PC-3 (cell line): ENCODE data around the gene MYH10. TPM values are rescaled to one million over a fixed set of nuclear protein-coding genes. Genes with fewer than 3 reads are reported as not detected.

Experiments
- ATAC-seq: fragments of 200-7000 bp; cut with Tn5 transposase; 2 replicates; pipeline ENCODE4 v1.9.1; 2020; ENCODE audit warnings: mild to moderate bottlenecking, moderate library complexity
- BruUV-seq: library from RNA; stranded (reverse); fragments of 400-500 nt; replicated peaks from 2 replicates; lab custom pipeline; 2021; lab: Mats Ljungman, UMichigan
- CTCF ChIA-PET: fragments of 300-600 bp; sonication (Branson Sonifier 250); formaldehyde crosslinking; loops from one replicate; lab custom pipeline; 2022; ENCODE audit warnings: antibody characterized with exemption; lab: Charles Lee
- POLR2A ChIA-PET: fragments of 300-600 bp; sonication (Branson Sonifier 250); formaldehyde crosslinking; loops from one replicate; lab custom pipeline; 2022; ENCODE audit warnings: antibody characterized with exemption; ENCODE audit not compliant: unreplicated experiment; lab: Charles Lee
- DNase-seq: peaks from one replicate; pipeline ENCODE4 v3.0.0-alpha.2; 2015
- H2AFZ ChIP-seq: fragments of 300-600 bp; sonication (generic); 2 replicates; pipeline ENCODE4 v1.6.0; 2016; ENCODE audit warnings: antibody characterized with exemption, low read length
- H3F3A ChIP-seq: fragments of 300-600 bp; sonication (generic); one replicate; pipeline ENCODE4 v1.6.0; 2017; ENCODE audit warnings: antibody characterized with exemption, low read length, control low read depth, mild to moderate bottlenecking; ENCODE audit not compliant: unreplicated experiment
- H3K27ac ChIP-seq: fragments of 300-600 bp; sonication (generic); 2 replicates; pipeline ENCODE4 v1.5.1; 2016; ENCODE audit warnings: mild to moderate bottlenecking, low read length
- H3K27me3 ChIP-seq: fragments of 300-600 bp; sonication (generic); 2 replicates; pipeline ENCODE4 v1.6.1; 2016; ENCODE audit warnings: low read length, mixed read lengths
- H3K36me3 ChIP-seq: fragments of 300-600 bp; sonication (generic); 2 replicates; pipeline ENCODE4 v1.6.1; 2016; ENCODE audit warnings: low read depth, mixed run types, low read length, mixed read lengths
- H3K4me1 ChIP-seq: fragments of 300-600 bp; sonication (generic); 2 replicates; pipeline ENCODE4 v1.5.1; 2016; ENCODE audit warnings: low read length; ENCODE audit not compliant: insufficient read depth
- H3K4me2 ChIP-seq: fragments of 300-600 bp; sonication (generic); 2 replicates; pipeline ENCODE4 v1.6.0; 2016; ENCODE audit warnings: low read length
- H3K4me3 ChIP-seq: fragments of 300-600 bp; sonication (generic); 2 replicates; pipeline ENCODE4 v1.5.1; 2016; ENCODE audit warnings: mild to moderate bottlenecking, low read length, mixed read lengths
- H3K79me2 ChIP-seq: fragments of 300-600 bp; sonication (generic); 2 replicates; pipeline ENCODE4 v1.6.1; 2017; ENCODE audit warnings: low read length, mixed read lengths
- H3K9ac ChIP-seq: fragments of 300-600 bp; sonication (generic); 2 replicates; pipeline ENCODE4 v1.6.0; 2016; ENCODE audit warnings: mild to moderate bottlenecking, low read length
- H3K9me2 ChIP-seq: fragments of 300-600 bp; sonication (generic); replicated peaks from 2 replicates; pipeline ENCODE4 v1.6.1; 2016; ENCODE audit warnings: mixed run types, low read length, mixed read lengths
- H3K9me3 ChIP-seq: fragments of 300-600 bp; sonication (generic); 2 replicates; pipeline ENCODE4 v1.6.1; 2016; ENCODE audit warnings: low read length, mixed read lengths
- H4K20me1 ChIP-seq: fragments of 300-600 bp; sonication (generic); 2 replicates; pipeline ENCODE4 v1.6.1; 2016; ENCODE audit warnings: low read length, mixed read lengths
- CTCF ChIP-seq: fragments of 300-600 bp; sonication (generic); conservative IDR thresholded peaks from 2 replicates; pipeline ENCODE4 v1.5.1; 2017; ENCODE audit warnings: antibody characterized with exemption, low read depth, mild to moderate bottlenecking, low read length
- EZH2 ChIP-seq: fragments of 300-600 bp; sonication (generic); IDR thresholded peaks from one replicate; pipeline ENCODE4 v1.6.1; 2017; ENCODE audit warnings: antibody characterized with exemption, mild to moderate bottlenecking, low read length; ENCODE audit not compliant: unreplicated experiment
- EZH2phosphoT487 ChIP-seq: fragments of 300-600 bp; sonication (generic); IDR thresholded peaks from 2 replicates; pipeline ENCODE4 v1.6.1; 2018; ENCODE audit warnings: mild to moderate bottlenecking, antibody characterized with exemption, low read length, borderline replicate concordance
- intact Hi-C: fragments of 100-400 bp; cut with micrococcal nuclease; formaldehyde crosslinking; loops from 2 replicates; pipeline ENCODE4 v1.9.0; 2023
- total RNA-seq: library from RNA; depleted of rRNA; stranded (reverse); fragments of >200 nt; gene quantifications from 2 replicates; pipeline ENCODE4 v1.2.3, GENCODE V29; 2014

Gene MYH10
- total RNA-seq, 1 experiment from 2014 or later = 44.6 TPM

- POLR2A ChIA-PET = no interaction called here
- H3K4me3 ChIP-seq = no peak overlapping the region
- BruUV-seq = no TSS peak
- CTCF ChIA-PET = no interaction called here
- H3F3A ChIP-seq = no peaks in the 10 kb centered on the region
- peaks cover 8% of the 10 kb centered on the region; the same call in 1 of the 2 replicates for H3K36me3 ChIP-seq
- H3K9me3 ChIP-seq = no peaks in the 10 kb centered on the region
- H3K9me2 ChIP-seq = no peaks in the 10 kb centered on the region
- TF ChIP-seq EZH2 (no peak), EZH2phosphoT487 (no peak), CTCF (no peak)
- no peaks in the 10 kb centered on the region for H3K79me2 ChIP-seq
- no peak for ATAC-seq
- intact Hi-C loops = no loop called here
- H3K27ac ChIP-seq = no peak overlapping the region
- H2AFZ ChIP-seq = no peak overlapping the region
- H3K4me1 ChIP-seq = no peaks in the 10 kb centered on the region
- no peaks in the 10 kb centered on the region for H3K27me3 ChIP-seq
- no peak overlapping the region for H3K4me2 ChIP-seq
- H3K9ac ChIP-seq = no peak overlapping the region
- H4K20me1 ChIP-seq = no peaks in the 10 kb centered on the region
- DNase-seq = no peak
Measured at GRCh38 chr17:8465759-8466158, 164.8 kb downstream of the MYH10 start.

- BruUV-seq = no TSS peak
- Histone ChIP-seq H3F3A (no peaks in the 10 kb centered on the region), H3K9me2 (no peaks in the 10 kb centered on the region), H4K20me1 (no peaks in the 10 kb centered on the region), H3K27ac (no peak overlapping the region), H3K79me2 (no peaks in the 10 kb centered on the region), H3K9ac (no peak overlapping the region), H3K4me1 (no peaks in the 10 kb centered on the region), H3K4me3 (no peak overlapping the region), H3K27me3 (no peaks in the 10 kb centered on the region), H2AFZ (no peak overlapping the region), H3K36me3 (peaks cover 8% of the 10 kb centered on the region; the same call in 1 of the 2 replicates), H3K4me2 (no peak overlapping the region), H3K9me3 (no peaks in the 10 kb centered on the region)
- ChIA-PET POLR2A (no interaction called here), CTCF (no interaction called here)
- no peak for TF ChIP-seq EZH2
- no peak for TF ChIP-seq EZH2phosphoT487
- no peak for TF ChIP-seq CTCF
- ATAC-seq = no peak
- intact Hi-C loops = no loop called here
- no peak for DNase-seq
Measured at GRCh38 chr17:8465356-8465755, 165.2 kb downstream of the MYH10 start.

GRCh38 chr17:8464941-8465340 is 165.6 kb downstream of the MYH10 start:
- ChIA-PET POLR2A (no interaction called here), CTCF (no interaction called here)
- Histone ChIP-seq H3K79me2 (no peaks in the 10 kb centered on the region), H4K20me1 (no peaks in the 10 kb centered on the region), H2AFZ (no peak overlapping the region), H3K36me3 (peaks cover 12% of the 10 kb centered on the region; the same call in 1 of the 2 replicates), H3F3A (no peaks in the 10 kb centered on the region), H3K9ac (no peak overlapping the region), H3K27me3 (no peaks in the 10 kb centered on the region), H3K27ac (no peak overlapping the region), H3K4me2 (no peak overlapping the region), H3K9me2 (no peaks in the 10 kb centered on the region), H3K9me3 (no peaks in the 10 kb centered on the region), H3K4me3 (no peak overlapping the region), H3K4me1 (no peaks in the 10 kb centered on the region)
- BruUV-seq = no TSS peak
- intact Hi-C loops = no loop called here
- TF ChIP-seq CTCF (no peak), EZH2phosphoT487 (no peak), EZH2 (no peak)
- ATAC-seq = no peak
- DNase-seq = no peak
